Iris pigment epithelial cell (primary cell): ENCODE data around the gene TMUB1.
"Not testable (repeated sequence)": the region's sequence is repeated elsewhere in the genome, so short reads cannot be mapped to it uniquely, and the experiment has no call there.

ENCODE experiments used
- DNase-seq: peaks from one replicate; pipeline ENCODE4 v3.0.0-alpha.2; 2011; ENCODE audit warnings: low read depth

TMUB1 gene

GRCh38 chr7:151053096-151053495, 30.2 kb downstream of the TMUB1 start:
- no peak for DNase-seq

GRCh38 chr7:151051108-151051507, 32.2 kb downstream of the TMUB1 start:
- DNase-seq, result peak; percentile 79

GRCh38 chr7:151048911-151049463, 34.3 kb downstream of the TMUB1 start:
- no peak for DNase-seq

GRCh38 chr7:151047976-151048815, 35.1 kb downstream of the TMUB1 start, which contains the start of gene ASIC3:
Gene ASIC3, plus strand, starts transcription at chr7:151048531. Its CDS starts 355 bp downstream, at chr7:151048886.
- no peak for DNase-seq

- no peak for DNase-seq
Measured at GRCh38 chr7:151046603-151047573, 36.4 kb downstream of the TMUB1 start.

GRCh38 chr7:151045967-151046366, 37.3 kb downstream of the TMUB1 start:
- DNase-seq, result no peak

GRCh38 chr7:151045262-151045661, 38.0 kb downstream of the TMUB1 start:
- DNase-seq, result no peak

- DNase-seq, result no peak
Measured at GRCh38 chr7:151043959-151044358, 39.3 kb downstream of the TMUB1 start.

- not testable (repeated sequence) for DNase-seq
Measured at GRCh38 chr7:151043449-151043848, 39.8 kb downstream of the TMUB1 start.

GRCh38 chr7:151040616-151041375, 42.5 kb downstream of the TMUB1 start:
- no peak for DNase-seq

- DNase-seq, result no peak
Measured at GRCh38 chr7:151039850-151040548, 43.3 kb downstream of the TMUB1 start.

GRCh38 chr7:151038951-151039849, 44.1 kb downstream of the TMUB1 start:
- DNase-seq, result peak; percentile 91

GRCh38 chr7:151035902-151036301, 47.4 kb downstream of the TMUB1 start:
- DNase-seq, result no peak

GRCh38 chr7:151035026-151035717, 48.1 kb downstream of the TMUB1 start:
- DNase-seq, result no peak

- no peak for DNase-seq
Measured at GRCh38 chr7:151034312-151035025, 48.8 kb downstream of the TMUB1 start.

- no peak for DNase-seq
Measured at GRCh38 chr7:151033864-151034249, 49.4 kb downstream of the TMUB1 start.

- no peak for DNase-seq
Measured at GRCh38 chr7:151032936-151033863, 50.1 kb downstream of the TMUB1 start.
